Globus pallidus (tissue), 1 donor: ENCODE results near the gene AKAP13.
"Not testable (repeated sequence)": the region's sequence is repeated elsewhere in the genome, so short reads cannot be mapped to it uniquely, and the experiment has no call there.

ENCODE experiments used
- DNase-seq: peaks from one replicate; pipeline ENCODE4 v3.0.0-alpha.2; 2015; ENCODE audit warnings: low spot score

AKAP13 gene

DNA sequence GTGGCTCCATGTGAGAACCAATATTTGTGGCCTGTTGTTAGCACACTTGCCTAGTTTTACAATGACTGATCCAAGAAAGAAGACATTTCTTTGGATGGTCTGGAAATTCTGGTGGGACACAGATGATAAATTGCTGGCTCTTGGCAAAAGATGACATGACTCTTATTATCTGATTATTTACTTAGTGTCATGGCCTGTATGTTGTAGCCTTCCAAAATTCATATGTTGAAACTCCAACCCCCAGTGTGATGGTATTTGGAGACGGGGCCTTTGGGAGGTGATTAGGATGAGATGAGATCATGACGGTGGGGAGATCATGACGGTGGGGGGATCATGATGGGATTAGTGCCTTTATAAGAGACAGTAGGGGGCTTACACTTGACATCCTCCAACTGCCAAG lies 30.0 kb upstream of the AKAP13 start:
- DNase-seq, result no peak

DNA sequence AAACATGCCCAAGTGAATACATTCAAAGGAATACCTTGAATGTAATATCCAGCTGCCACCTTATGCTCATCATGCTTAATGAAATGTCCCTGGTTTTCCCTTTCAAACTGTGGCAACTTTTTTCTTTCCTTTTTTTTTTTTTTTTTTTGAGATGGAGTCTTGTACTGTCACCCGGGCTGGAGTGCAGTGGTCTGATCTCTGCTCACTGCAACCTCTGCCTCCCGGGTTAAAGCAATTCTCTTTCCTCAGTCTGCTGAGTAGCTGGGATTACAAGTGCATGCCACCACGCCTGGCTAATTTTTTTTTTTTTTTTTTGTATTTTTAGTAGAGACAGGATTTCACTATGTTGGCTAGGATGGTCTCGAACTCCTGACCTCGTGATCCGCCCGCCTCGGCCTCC lies 28.9 kb upstream of the AKAP13 start:
- not testable (repeated sequence) for DNase-seq

DNA sequence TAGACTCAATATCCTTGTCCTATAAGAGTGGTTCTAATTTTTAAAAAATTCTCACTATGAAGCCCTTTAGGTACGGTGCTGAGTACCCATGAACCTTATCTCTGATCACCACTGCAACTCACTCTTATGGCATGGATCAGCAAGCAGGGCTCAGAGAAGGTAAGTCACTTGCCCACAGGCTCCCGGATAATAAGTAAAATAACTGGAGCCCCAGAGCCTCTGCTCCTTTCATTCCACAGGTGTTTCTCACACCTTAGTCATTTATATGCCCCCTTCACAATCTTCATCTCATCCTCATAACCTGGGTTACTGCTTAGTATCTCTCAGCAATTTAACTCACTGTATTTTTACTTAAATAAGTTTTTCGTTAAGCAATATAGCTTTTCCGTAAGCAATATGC lies 28.4 kb upstream of the AKAP13 start:
- DNase-seq, result no peak

DNA sequence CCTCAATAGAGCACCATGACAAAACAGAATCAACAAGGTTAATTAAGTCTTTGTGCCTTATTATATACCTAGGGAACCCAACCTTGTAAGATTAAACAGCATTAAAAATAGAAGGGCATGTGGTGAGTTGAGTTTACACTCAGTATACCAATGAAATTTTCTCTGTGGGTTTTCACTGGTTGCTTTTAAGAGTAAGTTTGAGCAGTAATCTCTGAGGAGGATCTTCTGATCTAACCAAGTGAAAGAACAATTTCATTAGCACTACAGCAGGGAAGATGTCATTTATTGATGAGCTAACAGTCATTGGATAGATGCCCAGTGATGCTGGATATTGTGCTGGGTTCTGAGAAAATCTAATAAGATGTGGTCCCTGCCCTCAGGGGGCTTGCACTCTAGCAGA lies 26.9 kb upstream of the AKAP13 start:
- no peak for DNase-seq

DNA sequence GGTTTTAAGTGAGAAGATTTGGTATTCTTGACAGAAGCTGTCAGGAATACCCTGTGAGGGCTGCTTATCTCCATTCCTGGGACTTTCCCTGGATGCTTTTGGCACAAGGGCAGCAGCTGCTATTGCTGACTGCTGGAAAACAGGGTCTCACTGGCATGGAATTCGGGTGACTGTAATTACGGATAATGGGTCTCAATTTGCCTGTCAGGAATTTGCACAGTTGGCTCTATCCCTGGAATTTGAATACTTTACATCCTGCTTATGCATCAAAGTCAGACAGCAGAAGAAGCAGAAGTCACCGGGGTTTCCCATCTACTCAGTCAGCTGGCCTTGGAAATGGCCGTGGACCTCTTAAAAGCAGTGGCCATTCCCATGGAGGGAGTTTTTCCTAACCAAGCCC lies 25.9 kb upstream of the AKAP13 start:
- DNase-seq, result no peak

DNA sequence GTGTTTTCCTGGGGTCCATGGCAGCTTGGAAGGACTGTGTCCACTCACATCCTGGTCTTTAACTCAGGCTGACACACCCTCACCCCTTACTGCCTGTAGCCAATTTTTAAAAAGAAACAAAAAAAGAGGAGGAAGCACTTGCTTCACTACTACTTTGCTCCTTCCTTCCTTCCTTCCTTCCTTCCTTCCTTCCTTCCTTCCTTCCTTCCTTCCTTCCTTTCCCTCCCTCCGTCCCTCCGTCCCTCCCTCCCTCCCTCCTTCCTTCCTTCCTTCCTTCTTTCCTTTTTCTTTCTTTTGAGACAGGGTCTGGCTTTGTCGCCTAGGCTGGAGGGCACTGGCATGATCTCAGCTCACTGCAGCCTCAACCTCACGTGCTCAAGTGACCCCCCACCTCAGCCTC lies 25.5 kb upstream of the AKAP13 start:
- DNase-seq, result no peak

DNA sequence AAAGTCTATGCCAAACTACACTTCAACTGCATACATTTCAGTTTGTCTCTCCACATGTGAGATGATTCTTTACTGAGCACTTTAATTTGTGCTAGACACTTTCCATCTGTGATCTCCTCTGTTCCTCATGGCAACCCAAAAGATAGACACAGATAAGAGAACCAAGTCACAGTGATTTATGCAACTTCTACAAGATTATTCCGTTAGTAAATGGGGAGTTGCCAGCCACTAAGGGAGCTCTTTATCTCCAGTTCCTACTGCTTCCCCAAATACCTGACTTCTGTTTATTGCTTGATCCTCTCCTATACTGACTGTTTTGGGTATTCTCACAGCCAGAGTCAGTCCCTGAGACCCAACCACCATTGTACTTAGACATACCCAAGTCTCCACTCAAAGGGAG lies 24.1 kb upstream of the AKAP13 start:
- no peak for DNase-seq

DNA sequence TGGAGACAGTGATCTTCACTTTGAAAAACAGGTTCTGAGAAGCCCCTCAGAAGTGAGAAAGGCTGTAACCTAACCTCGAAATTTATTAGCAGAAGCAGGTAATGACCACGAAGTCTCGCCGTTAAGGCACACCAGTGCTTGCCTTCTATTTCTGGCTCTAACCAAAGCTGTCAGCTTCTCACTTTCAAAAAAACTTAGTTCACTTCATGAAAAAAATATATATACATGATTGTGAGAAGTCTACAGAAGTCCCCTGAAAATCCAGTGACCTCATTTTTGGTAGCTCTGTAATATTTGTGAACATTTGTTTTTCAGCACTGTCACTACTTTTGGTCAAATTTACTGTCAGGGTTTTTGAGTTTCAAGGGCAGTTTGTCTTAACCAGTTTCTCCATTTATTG lies 19.1 kb upstream of the AKAP13 start:
- no peak for DNase-seq

DNA sequence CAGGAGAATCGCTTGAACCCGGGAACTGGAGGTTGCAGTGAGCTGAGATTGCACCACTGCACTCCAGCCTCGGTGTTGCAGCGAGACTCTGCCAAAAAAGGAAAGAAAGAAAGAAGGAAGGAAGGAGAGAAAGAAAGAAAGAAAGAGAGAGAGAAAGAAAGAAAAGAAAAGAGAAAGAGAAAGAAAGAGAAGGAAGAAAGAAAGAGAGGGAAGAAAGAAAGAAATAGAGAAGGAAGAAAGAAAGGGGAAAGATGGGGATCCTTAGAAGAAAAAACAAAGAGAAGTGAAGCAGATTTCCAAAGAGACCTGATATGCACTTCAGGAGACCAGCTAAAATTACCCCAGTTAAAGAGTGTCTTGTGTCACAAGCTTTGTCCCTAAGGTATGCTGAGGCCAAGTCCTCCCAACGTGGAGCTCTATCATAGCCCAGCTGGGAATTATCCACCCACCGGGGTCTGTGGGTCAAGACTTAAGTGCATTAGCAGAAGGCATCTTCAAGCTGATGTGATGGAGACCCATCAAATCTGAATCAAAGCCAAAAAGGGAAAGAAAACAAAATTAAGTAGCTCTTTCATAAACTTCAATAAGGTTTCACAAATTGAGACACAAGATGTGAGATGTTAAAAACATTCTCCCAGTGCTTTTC lies 17.8 kb upstream of the AKAP13 start:
- no peak for DNase-seq

DNA sequence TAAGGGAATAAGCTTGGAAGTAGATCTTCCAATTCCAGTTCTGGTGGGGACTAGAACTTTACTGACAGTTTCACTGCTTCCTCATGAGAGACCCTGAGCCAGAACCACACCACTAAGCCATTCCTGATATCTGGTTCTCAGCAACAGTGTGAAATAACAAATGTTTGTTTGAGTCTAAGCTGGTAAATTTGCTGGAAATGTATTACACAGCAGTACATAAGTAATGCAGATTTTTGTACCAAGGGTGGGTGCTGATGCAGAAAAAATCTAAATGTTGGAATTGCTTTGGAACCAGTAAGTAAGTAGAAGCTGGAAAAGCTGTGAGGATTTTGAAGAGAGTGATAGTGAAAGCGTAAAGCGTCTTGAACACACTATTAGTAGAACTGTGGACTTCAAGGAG lies 14.4 kb upstream of the AKAP13 start:
- DNase-seq, result no peak

DNA sequence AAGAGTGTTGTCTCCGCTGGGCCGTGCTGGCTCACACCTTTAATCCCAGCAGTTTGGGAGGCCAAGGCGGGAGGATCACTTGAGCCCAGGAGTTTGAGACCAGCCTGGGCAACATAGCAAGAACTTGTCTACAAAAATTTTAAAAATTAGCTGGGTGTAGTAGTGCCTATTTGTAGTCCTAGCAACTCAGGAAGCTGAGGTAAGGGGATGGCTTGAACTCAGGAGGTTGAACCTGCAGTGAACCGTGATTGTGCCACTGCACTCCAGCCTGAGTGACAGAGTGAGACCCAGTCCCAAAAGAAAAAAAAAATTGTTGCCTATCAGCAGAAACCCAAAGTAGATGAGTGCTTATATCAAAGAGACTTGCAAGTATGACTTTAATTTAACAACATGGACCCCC lies 12.7 kb upstream of the AKAP13 start:
- DNase-seq, result no peak

DNA sequence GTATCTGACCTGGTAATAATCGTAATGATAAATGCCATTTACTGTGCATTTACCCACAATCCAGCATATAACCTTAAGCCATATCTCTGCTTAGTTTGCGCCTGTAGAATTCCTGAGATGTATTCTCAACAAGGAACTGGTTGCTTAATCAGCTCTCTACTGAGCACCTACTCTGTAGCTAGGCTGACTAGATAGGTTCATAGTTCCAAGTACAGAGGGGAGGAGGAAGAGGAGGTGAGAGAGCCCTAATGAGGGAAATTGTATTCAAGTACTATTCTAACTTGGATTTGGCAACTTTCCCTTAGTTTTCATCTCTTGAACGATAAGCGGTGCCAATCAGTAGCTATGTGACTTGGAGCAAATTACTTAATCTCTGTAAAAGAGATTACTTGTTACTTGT lies 5.6 kb upstream of the AKAP13 start:
- no peak for DNase-seq

DNA sequence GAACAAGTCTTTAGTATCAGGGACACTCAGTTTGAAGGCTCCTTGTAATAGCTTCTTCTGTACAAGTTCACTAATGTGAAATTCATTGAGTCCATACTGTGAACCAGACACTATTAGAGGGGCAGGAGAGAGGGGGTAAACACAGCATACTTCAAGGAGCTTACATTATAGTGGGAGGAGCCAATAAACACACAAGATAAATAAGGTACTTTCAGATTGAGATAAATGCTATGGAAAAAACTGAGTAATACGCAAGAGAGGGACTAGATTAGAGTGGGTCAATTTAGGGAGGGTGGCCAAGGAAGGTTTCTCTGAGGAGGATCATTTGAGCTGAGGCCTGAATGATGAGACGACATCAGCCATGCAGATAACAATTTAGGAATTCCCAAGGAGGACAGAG lies 3.1 kb upstream of the AKAP13 start:
- DNase-seq, result no peak

DNA sequence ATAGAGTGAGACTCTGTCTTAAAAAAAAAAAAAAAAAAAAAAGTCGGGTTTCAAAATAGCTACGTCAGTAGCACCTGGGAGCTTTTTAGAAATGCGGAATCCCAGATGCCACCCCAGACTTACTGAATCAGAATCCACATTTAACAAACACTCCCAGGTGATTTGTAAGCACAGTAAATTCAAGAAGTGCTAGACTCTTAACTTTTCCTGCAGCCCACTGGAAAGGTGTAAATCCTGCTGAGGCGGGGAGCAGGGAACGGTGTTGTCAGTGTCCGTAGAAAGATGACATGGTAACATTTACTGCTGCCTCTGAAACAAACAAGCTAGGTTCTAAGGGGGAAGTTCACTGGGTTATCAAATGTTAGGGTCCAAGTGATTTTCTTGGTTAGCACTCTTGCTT lies 2.4 kb upstream of the AKAP13 start:
- DNase-seq, result no peak

DNA sequence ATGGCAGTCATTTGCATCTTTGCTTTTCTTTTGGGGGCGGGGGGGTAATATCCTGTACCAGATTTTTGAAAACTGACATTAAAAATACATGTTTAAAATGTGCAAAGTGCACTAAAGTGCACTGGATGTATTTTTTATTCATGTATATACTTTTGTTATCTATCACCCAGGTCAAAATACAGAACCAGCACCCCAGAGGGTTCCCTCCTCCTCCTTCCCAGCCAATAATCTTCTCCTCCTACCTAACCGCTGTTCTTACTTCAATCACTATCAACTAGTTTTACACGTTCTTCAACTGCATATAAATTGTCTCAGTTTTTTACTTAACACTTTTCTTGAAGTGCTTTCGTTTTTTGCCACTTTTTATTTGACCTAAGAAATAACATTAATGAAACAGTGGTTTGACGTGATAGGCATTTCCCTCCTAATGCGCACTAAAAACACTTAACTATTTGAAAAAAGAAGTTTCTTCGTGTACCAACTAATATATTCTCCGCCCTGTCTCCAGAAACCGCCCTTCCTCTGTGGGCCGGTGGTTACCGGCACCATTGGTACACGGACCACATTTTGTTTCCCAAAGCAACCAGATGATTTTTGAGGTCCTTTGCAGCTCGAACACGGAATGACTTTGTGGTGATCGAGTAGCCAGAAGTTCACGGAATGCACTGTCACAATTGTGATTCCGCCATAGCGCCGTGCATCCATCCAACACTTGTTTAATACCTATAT lies 836 bp upstream of the AKAP13 start:
- no peak for DNase-seq

DNA sequence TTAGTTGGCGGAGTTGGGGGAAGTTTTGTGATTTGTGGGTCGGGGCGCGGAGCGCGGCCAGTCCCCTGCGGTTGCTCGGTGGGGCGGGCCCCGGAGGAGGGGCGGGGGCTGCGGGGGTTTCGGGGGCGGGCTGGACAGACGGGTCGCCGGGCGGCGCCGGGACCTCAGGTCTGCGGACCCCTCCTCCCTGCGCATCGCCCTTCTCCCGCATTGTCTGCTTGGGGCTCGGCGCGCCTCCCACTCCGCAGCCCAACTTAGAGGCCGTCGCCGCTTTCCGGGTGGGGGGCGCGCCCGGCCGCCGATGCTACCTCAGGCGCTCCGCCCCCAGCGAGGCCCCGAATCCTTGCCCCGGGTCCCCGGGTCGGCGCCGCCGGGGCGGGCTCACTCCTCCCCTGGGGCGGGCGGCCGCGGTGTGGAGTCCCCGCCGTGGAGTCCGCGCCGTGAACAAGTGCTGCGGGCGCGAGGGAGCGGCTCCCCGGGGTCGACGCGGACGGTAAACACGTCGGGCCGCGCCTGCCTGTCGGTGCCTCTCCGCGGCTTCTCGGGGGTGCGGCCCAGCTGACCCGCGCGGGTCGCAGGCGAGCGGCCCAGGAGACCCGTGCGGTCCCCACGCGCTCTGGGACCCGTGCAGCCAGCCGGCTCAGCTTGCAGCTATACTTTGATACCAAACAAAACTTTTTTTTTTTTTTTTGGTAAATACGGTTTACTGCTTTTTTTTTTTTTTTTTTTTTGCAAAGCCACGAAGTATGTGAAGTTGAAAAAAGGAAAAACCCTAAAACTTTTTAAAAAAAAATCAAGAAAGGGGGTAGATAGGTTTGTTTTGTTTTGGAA lies 624 bp downstream of the AKAP13 start:
- no peak for DNase-seq

DNA sequence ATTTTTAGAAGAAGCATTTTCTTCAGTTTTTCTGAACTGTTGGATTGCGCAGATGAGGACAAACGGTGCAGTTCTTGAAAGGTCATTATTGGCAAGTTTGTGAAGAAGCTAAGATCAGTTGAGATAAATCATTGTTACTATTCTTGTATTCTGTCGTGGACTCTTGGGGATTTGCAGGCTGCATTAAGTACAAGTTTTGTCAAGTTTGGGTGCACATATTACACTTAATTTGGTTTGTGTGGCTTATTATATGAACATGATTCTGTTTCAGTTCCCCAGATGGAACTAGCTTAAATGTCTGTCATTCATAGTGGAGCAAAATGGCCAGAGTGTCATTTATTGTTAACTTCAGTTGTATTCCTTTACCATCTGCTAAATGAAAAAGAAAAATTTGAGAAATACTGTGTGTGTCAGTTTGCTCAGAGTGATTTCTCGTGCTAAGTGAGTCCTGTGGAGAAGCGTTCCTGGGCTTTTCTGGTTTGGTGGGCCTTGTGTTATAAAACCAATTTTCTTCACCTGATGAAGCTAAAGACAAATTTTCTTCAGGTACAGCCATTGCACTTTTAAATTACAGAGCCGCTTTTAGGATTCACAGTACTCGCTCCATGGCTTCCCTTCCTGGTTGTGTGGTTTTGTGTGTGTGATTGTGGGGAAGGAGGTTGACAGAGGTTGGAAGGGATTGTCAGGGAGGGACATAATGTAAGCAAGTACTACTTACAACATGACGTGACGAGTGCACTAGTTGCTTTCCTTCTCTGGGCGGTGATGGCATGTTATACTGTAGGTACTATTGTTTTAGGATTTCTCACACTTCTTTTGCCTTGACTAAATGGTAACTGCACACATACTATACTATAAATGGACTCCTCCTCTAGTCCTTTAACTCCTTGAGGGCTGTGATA lies 1.7 kb downstream of the AKAP13 start:
- DNase-seq, result no peak

DNA sequence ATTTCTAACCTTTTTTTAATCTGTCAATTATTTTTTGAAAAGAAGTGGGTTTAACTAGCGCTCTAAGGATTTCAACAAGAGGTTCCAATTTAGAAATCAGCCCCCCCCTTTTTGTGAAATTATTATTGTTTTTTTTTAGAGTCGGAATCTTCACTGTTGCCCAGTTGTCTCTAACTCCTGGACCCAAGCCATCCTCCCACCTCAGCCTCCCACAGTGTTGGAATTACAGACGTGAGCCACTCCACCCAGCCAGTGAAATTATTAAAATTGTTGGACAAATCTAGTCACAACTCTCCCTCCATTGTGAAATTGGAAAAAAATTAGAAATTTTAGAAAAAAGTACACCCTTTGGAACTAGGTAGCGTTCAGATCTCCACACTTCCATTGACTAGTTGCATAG lies 2.5 kb downstream of the AKAP13 start:
- no peak for DNase-seq

DNA sequence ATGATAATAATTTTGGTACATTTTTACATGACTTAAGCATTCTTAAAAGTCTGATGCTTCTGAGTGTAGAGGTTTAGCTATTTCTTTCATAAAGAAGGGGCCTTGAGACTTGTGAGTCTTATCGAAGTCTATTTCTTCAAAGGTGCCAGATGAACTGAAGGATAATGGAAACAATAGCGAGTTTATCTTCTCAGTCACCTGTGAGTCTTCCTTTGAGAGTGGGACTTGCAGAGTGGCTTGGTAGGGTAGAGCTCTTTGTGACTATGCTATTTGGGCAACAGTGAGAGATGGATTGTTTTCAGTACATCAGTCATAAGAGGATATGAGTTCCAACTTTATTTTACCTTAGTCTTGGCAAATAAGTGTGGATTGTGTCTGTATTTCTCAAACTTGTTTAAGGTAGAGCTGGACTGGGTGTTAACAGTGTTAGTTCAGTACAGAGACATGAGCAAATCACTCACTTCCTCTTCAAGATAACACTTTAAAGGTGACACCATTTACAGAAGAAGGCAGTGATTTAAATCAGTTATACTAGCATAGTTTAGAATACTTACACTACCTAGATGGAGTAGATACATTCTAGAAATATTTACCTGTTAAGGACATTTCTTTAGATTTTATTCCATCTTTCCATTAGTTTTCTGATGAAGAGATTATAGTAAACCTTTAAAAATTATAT lies 3.2 kb downstream of the AKAP13 start:
- no peak for DNase-seq

DNA sequence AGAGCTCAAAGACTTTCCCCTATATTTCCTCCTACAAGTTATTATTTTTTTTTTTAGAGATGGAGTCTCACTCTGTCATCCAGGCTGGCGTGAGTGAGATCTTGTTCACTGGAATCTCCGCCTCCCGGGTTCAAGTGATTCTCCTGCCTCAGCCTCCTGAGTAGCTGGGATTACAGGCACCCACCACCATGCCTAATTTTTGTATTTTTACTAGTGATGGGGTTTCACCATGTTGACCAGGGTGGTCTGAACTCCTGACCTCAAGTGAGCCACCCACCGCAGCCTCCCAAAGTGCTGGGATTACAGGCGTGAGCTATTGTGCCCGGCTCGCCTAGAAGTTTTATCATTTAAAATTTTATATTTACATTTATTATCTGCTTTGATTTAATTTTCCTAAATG lies 5.9 kb downstream of the AKAP13 start:
- DNase-seq, result no peak

DNA sequence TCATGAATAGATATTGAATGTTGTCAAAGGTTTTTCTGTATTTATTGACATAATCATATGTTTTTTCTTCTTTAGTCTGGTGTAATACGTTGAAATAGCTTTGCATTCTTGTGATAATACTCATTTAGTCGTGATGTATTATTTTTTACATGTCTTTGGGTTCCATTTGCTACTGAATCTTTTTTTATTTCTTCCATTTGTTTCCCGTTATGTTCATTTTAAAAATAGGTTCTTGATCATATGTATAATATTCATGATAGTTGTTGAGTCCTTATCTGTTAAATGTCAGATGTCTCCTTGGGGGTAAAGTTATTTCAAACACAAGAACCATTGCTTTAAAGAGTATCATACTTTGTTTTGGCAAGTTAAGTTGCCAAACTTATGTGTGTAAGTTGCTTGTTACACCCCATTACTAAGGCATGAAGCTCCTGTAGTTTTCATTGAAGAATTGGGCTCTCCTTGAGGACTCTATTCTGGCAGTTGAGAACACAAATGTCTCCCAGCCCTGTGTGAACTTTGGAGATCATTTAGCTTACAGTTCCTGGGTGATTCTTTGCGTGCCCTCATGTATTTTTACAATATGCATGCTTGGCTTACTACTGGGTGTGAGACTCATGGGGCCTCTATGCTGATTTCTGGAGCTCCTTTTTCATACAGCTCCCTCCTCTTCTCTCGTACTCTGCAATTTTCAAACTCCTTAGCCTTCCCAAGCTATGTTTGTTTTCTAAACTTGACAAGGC lies 8.3 kb downstream of the AKAP13 start:
- DNase-seq, result no peak
